K562 (cell line): Measurements from ENCODE around the gene EPHB4. TPM values are rescaled to one million over a fixed set of nuclear protein-coding genes. Genes with fewer than 3 reads are reported as not detected.

Experiments used
- ELF4 ChIP-seq: fragments of 450-650 bp; formaldehyde crosslinking; IDR thresholded peaks from 2 replicates; pipeline ENCODE4 v1.4.0; 2022; ENCODE audit warnings: missing genetic modification characterization
- FOXJ2 ChIP-seq: fragments of 200-800 bp; sonication (Bioruptor generic); IDR thresholded peaks from 2 replicates; pipeline ENCODE4 v1.6.1; 2016; ENCODE audit warnings: missing genetic modification characterization, missing compliant biosample characterization
- HIVEP1 ChIP-seq: fragments of 250-450 bp; sonication (Bioruptor Pico); IDR thresholded peaks from 2 replicates; pipeline ENCODE4 v1.4.0; 2020; ENCODE audit warnings: mild to moderate bottlenecking
- KDM1A ChIP-seq, 2 experiments: fragments of 450-650 bp; IDR thresholded peaks; 2 replicates each; pipeline ENCODE4 v1.6.1; 2016; ENCODE audit warnings: mild to moderate bottlenecking in 2 of 2
- KHSRP ChIP-seq: fragments of 450-650 bp; IDR thresholded peaks from 2 replicates; pipeline ENCODE4 v1.6.1; 2017
- KLF13 ChIP-seq: fragments of 450-650 bp; IDR thresholded peaks from 2 replicates; pipeline ENCODE4 v1.6.1; 2016; ENCODE audit warnings: missing genetic modification characterization, low read depth, mild to moderate bottlenecking, missing compliant biosample characterization, moderate library complexity, borderline replicate concordance
- NR0B1 ChIP-seq: fragments of 450-650 bp; IDR thresholded peaks from one replicate; pipeline ENCODE4 v1.6.1; 2018; ENCODE audit warnings: mild to moderate bottlenecking, moderate library complexity; ENCODE audit not compliant: partially characterized antibody
- PHF21A ChIP-seq: fragments of 450-650 bp; IDR thresholded peaks from 2 replicates; pipeline ENCODE4 v1.6.1; 2017; ENCODE audit warnings: low read depth, borderline replicate concordance
- SAFB ChIP-seq: fragments of 200-400 bp; formaldehyde crosslinking; IDR thresholded peaks from 2 replicates; pipeline ENCODE4 v1.6.1; 2017; ENCODE audit warnings: low read depth, low read length, borderline replicate concordance
- SLC30A9 ChIP-seq: fragments of 250-450 bp; sonication (Bioruptor Pico); IDR thresholded peaks from 2 replicates; pipeline ENCODE4 v1.8.0; 2022; ENCODE audit warnings: mild to moderate bottlenecking, moderate library complexity
- SMARCE1 ChIP-seq: fragments of 450-650 bp; IDR thresholded peaks from 2 replicates; pipeline ENCODE4 v1.7.1; 2016; ENCODE audit warnings: mild to moderate bottlenecking
- STAG1 ChIP-seq: sonication (generic); formaldehyde crosslinking; IDR thresholded peaks from 2 replicates; pipeline ENCODE4 v1.5.0; 2020; ENCODE audit warnings: missing genetic modification reagents, borderline replicate concordance
- TBL1XR1 ChIP-seq, 2 experiments: IDR thresholded peaks; 2 replicates each; pipeline ENCODE4 v1.6.1; 2012; ENCODE audit warnings: improper control_type of control experiment in 2 of 2, low read length in 2 of 2, mild to moderate bottlenecking in 1 of 2
- TCF3 ChIP-seq: sonication (generic); formaldehyde crosslinking; IDR thresholded peaks from 2 replicates; pipeline ENCODE4 v1.4.0; 2020; ENCODE audit warnings: mild to moderate bottlenecking, missing genetic modification reagents
- UBTF ChIP-seq, 2 experiments: IDR thresholded peaks; 2 replicates each; pipeline ENCODE4 v1.6.1; 2012; ENCODE audit warnings: improper control_type of control experiment in 2 of 2, low read depth in 2 of 2, low read length in 2 of 2, borderline replicate concordance in 1 of 2
- ZC3H11A ChIP-seq: IDR thresholded peaks from 2 replicates; pipeline ENCODE4 v1.6.1; 2012; ENCODE audit warnings: low read depth, low read length, improper control_type of control experiment
- ZNF134 ChIP-seq: fragments of 250-450 bp; sonication (Bioruptor Pico); conservative IDR thresholded peaks from 2 replicates; pipeline ENCODE4 v1.4.0; 2020
- ZNF197 ChIP-seq: fragments of 200-800 bp; sonication (Bioruptor generic); IDR thresholded peaks from 2 replicates; pipeline ENCODE4 v1.6.1; 2016; ENCODE audit warnings: low read depth, missing genetic modification characterization, missing compliant biosample characterization
- ZNF212 ChIP-seq: fragments of 450-650 bp; formaldehyde crosslinking; IDR thresholded peaks from 2 replicates; pipeline ENCODE4 v1.4.0; 2020; ENCODE audit warnings: mild to moderate bottlenecking
- ZNF384 ChIP-seq: IDR thresholded peaks from 2 replicates; pipeline ENCODE4 v1.6.1; 2012; ENCODE audit warnings: low read depth, low read length, improper control_type of control experiment
- ZNF395 ChIP-seq: fragments of 200-800 bp; sonication (Bioruptor generic); IDR thresholded peaks from 2 replicates; pipeline ENCODE4 v1.6.1; 2017; ENCODE audit warnings: missing genetic modification characterization, missing compliant biosample characterization
- ZNF449 ChIP-seq: fragments of 250-450 bp; sonication (Bioruptor Pico); IDR thresholded peaks from 2 replicates; pipeline ENCODE4 v1.8.0; 2022; ENCODE audit warnings: moderate library complexity, mild to moderate bottlenecking, inconsistent platforms
- ZNF668 ChIP-seq: fragments of 250-450 bp; sonication (Bioruptor Pico); IDR thresholded peaks from 2 replicates; pipeline ENCODE4 v1.8.0; 2022; ENCODE audit warnings: mild to moderate bottlenecking, inconsistent platforms
- polyA plus RNA-seq, 8 experiments: library from polyadenylated mRNA; depleted of rRNA in 4 of 8; stranded (reverse) in 5 of 8; unstranded in 3 of 8; fragments of >200 nt; fragmentation: Nextera tagmentation in 2 of 8; fragmentation: Illumina TruSeq in 1 of 8; extraction: Ambion mirVana in 2 of 8; extraction: Trizol in 1 of 8; gene quantifications; 2 replicates each; pipeline versions ENCODE4 v1.2.1 to v1.2.3, GENCODE V29; 2011 to 2014; ENCODE audit warnings: inconsistent platforms in 1 of 8, missing spikeins in 1 of 8
- total RNA-seq, 7 experiments: library from RNA; depleted of rRNA in 6 of 7; stranded (reverse); fragments of >200 nt in 6 of 7; fragmentation: Illumina TruSeq in 2 of 7; extraction: Trizol in 2 of 7; gene quantifications; 2 replicates each; pipeline versions ENCODE4 v1.2.1 to v1.2.3, GENCODE V29; 2011 to 2021; ENCODE audit warnings: low replicate concordance in 1 of 7

Gene EPHB4
- total and polyA plus RNA-seq, 9 of the 15 experiments (the other 6 are each of a cell fraction or from before 2014, with no cell fraction given), result 1.2 to 82.1 (median 37.9) TPM

- TF ChIP-seq ZNF668 (CRISPR knock-in tag) (no peak), ZNF449 (no peak), ELF4 (CRISPR knock-in tag) (no peak), KDM1A (IDR thresholded peaks at IDR 0.05) (no peak), ZNF395 (CRISPR knock-in tag) (no peak), TBL1XR1 (IDR thresholded peaks at IDR 0.05; ENCODE audit: low read length in 2 of 2) (0 out of 4 replicates have a peak, but pooled peaks have one; percentile 17 to 38), HIVEP1 (CRISPR knock-in tag) (no peak), PHF21A (no peak), STAG1 (CRISPR knock-in tag) (peak; percentile 93), NR0B1 (no peak), ZNF212 (no peak), KLF13 (tag) (peak; percentile 99), SMARCE1 (no peak), ZNF134 (CRISPR knock-in tag) (no peak), SAFB (no peak), KHSRP (no peak), FOXJ2 (tag) (no peak), SLC30A9 (CRISPR knock-in tag) (no peak), TCF3 (CRISPR knock-in tag) (no peak; the same call in 1 of the 2 replicates), ZC3H11A (0 out of 2 replicates have a peak, but pooled peaks have one; percentile 50), ZNF197 (CRISPR knock-in tag) (no peak), UBTF (IDR thresholded peaks at IDR 0.05; ENCODE audit: borderline replicate concordance in 1 of 2, low read depth in 2 of 2, low read length in 2 of 2) (peak in 1 of 2 experiments; percentile 39; a peak in 1 of 4 replicates), ZNF384 (no peak)
Measured at GRCh38 chr7:100852048-100852872, 24.9 kb upstream of the EPHB4 start, which contains the start of gene SLC12A9 (continued).
